ENCODE data around the gene UBE2M. TPM values are rescaled to one million over a fixed set of nuclear protein-coding genes. Genes with fewer than 3 reads are reported as not detected.

UBE2M gene
- polyA plus RNA-seq, 1 donor (not counting 4 experiments of a cell fraction or from before 2014, with no cell fraction given) = 82.6 TPM

DNA sequence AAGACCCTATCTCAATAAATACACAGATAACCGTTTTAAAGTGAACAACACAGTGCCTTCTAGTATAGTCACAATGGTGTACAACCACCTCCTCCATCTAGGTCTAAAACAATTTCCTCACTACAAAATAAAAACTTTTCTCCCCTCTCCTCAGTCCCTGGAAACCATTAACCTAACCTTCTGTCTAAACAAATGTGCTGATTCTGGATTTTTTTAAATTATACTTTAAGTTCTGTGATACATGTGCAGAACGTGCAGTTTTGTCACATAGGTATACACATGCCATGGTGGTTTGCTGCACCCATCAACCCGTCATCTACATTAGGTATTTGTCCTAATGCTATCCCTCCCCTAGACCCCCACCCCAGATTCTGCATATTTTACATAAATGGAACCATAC, 29.0 kb downstream of the UBE2M start:
- Histone ChIP-seq H3K36me3 (ENCODE audit: control insufficient read depth in 2 of 2, extremely low read depth in 1 of 2, insufficient read depth in 2 of 2, low read length in 2 of 2) (no peaks in the 10 kb centered on the region), H3K27ac (ENCODE audit: control insufficient read depth, insufficient read depth, low read length) (no peak overlapping the region), H3K4me2 (ENCODE audit: control insufficient read depth, extremely low read depth, insufficient read depth, low read depth, low read length) (no peak overlapping the region), H3K4me1 (ENCODE audit: control insufficient read depth, extremely low read depth, insufficient read depth, low read length) (no peaks in the 10 kb centered on the region), H4K20me1 (ENCODE audit: control insufficient read depth, extremely low read depth, insufficient read depth, low read length) (no peaks in the 10 kb centered on the region), H3K4me3 (ENCODE audit: control insufficient read depth in 2 of 3, extremely low read depth in 1 of 3, insufficient read depth in 2 of 3, low read depth in 1 of 3, low read length in 3 of 3) (no peak overlapping the region), H3K27me3 (ENCODE audit: control insufficient read depth, extremely low read depth, insufficient read depth, low read length) (peaks cover 7% of the 10 kb centered on the region), H2AFZ (ENCODE audit: control insufficient read depth, low read length) (no peak overlapping the region), H3K9ac (ENCODE audit: control insufficient read depth, extremely low read depth, insufficient read depth, low read length) (no peak overlapping the region), H3K9me1 (ENCODE audit: control insufficient read depth, extremely low read depth, insufficient read depth, low read length) (no peaks in the 10 kb centered on the region), H3K79me2 (ENCODE audit: control insufficient read depth, insufficient read depth, low read length) (no peaks in the 10 kb centered on the region), H3K9me3 (ENCODE audit: control insufficient read depth, low read depth, low read length) (no peaks in the 10 kb centered on the region)
- TF ChIP-seq EZH2 (IDR thresholded peaks at IDR 0.05; ENCODE audit: low read length) = no peak
- TF ChIP-seq, protein P1, sequence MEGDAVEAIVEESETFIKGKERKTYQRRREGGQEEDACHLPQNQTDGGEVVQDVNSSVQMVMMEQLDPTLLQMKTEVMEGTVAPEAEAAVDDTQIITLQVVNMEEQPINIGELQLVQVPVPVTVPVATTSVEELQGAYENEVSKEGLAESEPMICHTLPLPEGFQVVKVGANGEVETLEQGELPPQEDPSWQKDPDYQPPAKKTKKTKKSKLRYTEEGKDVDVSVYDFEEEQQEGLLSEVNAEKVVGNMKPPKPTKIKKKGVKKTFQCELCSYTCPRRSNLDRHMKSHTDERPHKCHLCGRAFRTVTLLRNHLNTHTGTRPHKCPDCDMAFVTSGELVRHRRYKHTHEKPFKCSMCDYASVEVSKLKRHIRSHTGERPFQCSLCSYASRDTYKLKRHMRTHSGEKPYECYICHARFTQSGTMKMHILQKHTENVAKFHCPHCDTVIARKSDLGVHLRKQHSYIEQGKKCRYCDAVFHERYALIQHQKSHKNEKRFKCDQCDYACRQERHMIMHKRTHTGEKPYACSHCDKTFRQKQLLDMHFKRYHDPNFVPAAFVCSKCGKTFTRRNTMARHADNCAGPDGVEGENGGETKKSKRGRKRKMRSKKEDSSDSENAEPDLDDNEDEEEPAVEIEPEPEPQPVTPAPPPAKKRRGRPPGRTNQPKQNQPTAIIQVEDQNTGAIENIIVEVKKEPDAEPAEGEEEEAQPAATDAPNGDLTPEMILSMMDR (optimal IDR thresholded peaks at IDR 0.05 in 1 of 3, IDR thresholded peaks at IDR 0.05 in 1 of 3, conservative IDR thresholded peaks at IDR 0.05 in 1 of 3; ENCODE audit: extremely low read depth in 1 of 3, insufficient read depth in 2 of 3, low read length in 3 of 3) = no peak
- dilution Hi-C loops (cut with MboI; ENCODE audit: extremely low pct_ligation_motif_present, low sequenced_read_pairs) = no loop called here
- no peak for DNase-seq (ENCODE audit: low read depth, low spot score)
- no peak for FAIRE-seq

DNA sequence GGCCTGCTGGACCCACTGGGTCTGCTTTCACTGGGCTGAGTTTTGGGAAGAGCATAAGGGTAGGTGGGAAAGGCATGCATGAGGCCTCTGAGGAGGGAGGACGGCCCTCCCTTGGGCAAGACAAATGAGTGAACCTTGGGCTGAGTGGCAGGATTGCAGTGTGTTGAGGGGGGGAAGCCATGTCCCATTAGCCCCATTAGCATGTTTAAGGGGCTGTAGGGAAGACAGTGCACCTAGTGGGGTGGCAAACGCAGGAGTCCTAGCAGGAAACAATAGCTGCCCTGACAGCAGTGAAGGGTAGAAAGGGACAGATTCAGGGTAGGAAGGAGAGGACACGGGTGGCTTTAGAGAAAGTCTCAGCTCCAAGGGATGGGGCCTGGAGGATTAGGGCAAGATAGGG, 35.7 kb downstream of the UBE2M start:
- no peak overlapping the region for H2AFZ ChIP-seq (ENCODE audit: control insufficient read depth, low read length)
- H3K9me1 ChIP-seq (ENCODE audit: control insufficient read depth, extremely low read depth, insufficient read depth, low read length) = no peaks in the 10 kb centered on the region
- DNase-seq (ENCODE audit: low read depth, low spot score) (no peak), FAIRE-seq (no peak)
- no peaks in the 10 kb centered on the region for H3K36me3 ChIP-seq (ENCODE audit: control insufficient read depth in 2 of 2, extremely low read depth in 1 of 2, insufficient read depth in 2 of 2, low read length in 2 of 2)
- no peak overlapping the region for H3K4me2 ChIP-seq (ENCODE audit: control insufficient read depth, extremely low read depth, insufficient read depth, low read depth, low read length)
- H3K27ac ChIP-seq (ENCODE audit: control insufficient read depth, insufficient read depth, low read length) = no peak overlapping the region
- H4K20me1 ChIP-seq (ENCODE audit: control insufficient read depth, extremely low read depth, insufficient read depth, low read length) = no peaks in the 10 kb centered on the region
- no peaks in the 10 kb centered on the region for H3K9me3 ChIP-seq (ENCODE audit: control insufficient read depth, low read depth, low read length)
- H3K27me3 ChIP-seq (ENCODE audit: control insufficient read depth, extremely low read depth, insufficient read depth, low read length) = no peaks in the 10 kb centered on the region
- peaks cover 13% of the 10 kb centered on the region for H3K4me1 ChIP-seq (ENCODE audit: control insufficient read depth, extremely low read depth, insufficient read depth, low read length)
- H3K4me3 ChIP-seq (ENCODE audit: control insufficient read depth in 2 of 3, extremely low read depth in 1 of 3, insufficient read depth in 2 of 3, low read depth in 1 of 3, low read length in 3 of 3) = no peak overlapping the region
- TF ChIP-seq EZH2 (IDR thresholded peaks at IDR 0.05; ENCODE audit: low read length) = no peak
- TF ChIP-seq, protein P1 (optimal IDR thresholded peaks at IDR 0.05 in 1 of 3, IDR thresholded peaks at IDR 0.05 in 1 of 3, conservative IDR thresholded peaks at IDR 0.05 in 1 of 3; ENCODE audit: extremely low read depth in 1 of 3, insufficient read depth in 2 of 3, low read length in 3 of 3) = no peak
- no peak overlapping the region for H3K9ac ChIP-seq (ENCODE audit: control insufficient read depth, extremely low read depth, insufficient read depth, low read length)
- H3K79me2 ChIP-seq (ENCODE audit: control insufficient read depth, insufficient read depth, low read length) = peaks cover 14% of the 10 kb centered on the region
- dilution Hi-C loops (cut with MboI; ENCODE audit: extremely low pct_ligation_motif_present, low sequenced_read_pairs) = no loop called here

Measured in keratinocyte (primary cell).